H9 (cell line): ENCODE measurements around the gene BDNF. TPM values are rescaled to one million over a fixed set of nuclear protein-coding genes. Genes with fewer than 3 reads are reported as not detected.

Experiments used
- DNase-seq: peaks from one replicate; pipeline ENCODE4 v3.0.0-alpha.2; 2017
- H2AFZ ChIP-seq: one replicate; pipeline ENCODE4 v1.6.1; 2013; ENCODE audit warnings: mild to moderate bottlenecking, low read length, control low read depth, moderate library complexity
- H2AK5ac ChIP-seq: 2 replicates; pipeline ENCODE4 v1.6.1; 2013; ENCODE audit warnings: low read length, control low read depth, mixed read lengths; ENCODE audit not compliant: insufficient read length
- H2BK120ac ChIP-seq: one replicate; pipeline ENCODE4 v1.6.1; 2013; ENCODE audit warnings: low read depth, mild to moderate bottlenecking, low read length, control low read depth, inconsistent platforms; ENCODE audit not compliant: poor library complexity, severe bottlenecking
- H2BK12ac ChIP-seq: 2 replicates; pipeline ENCODE4 v1.6.1; 2013; ENCODE audit warnings: low read length, control low read depth, mixed read lengths, low read depth; ENCODE audit not compliant: insufficient read length
- H2BK15ac ChIP-seq: 2 replicates; pipeline ENCODE4 v1.6.1; 2013; ENCODE audit warnings: low read depth, low read length, control low read depth
- H2BK20ac ChIP-seq: one replicate; pipeline ENCODE4 v1.6.1; 2013; ENCODE audit warnings: low read depth, mild to moderate bottlenecking, low read length, control low read depth, inconsistent platforms; ENCODE audit not compliant: poor library complexity, severe bottlenecking
- H2BK5ac ChIP-seq: 2 replicates; pipeline ENCODE4 v1.6.1; 2013; ENCODE audit warnings: low read length, control low read depth, mixed read lengths; ENCODE audit not compliant: insufficient read length
- H3K14ac ChIP-seq: 2 replicates; pipeline ENCODE4 v1.6.1; 2013; ENCODE audit warnings: low read length, control low read depth; ENCODE audit not compliant: insufficient read depth
- H3K18ac ChIP-seq: 2 replicates; pipeline ENCODE4 v1.6.1; 2013; ENCODE audit warnings: low read depth, mild to moderate bottlenecking, mixed read lengths, low read length, control low read depth; ENCODE audit not compliant: insufficient read length
- H3K23ac ChIP-seq: 2 replicates; pipeline ENCODE4 v1.6.1; 2013; ENCODE audit warnings: low read length, control low read depth, mixed read lengths, low read depth; ENCODE audit not compliant: insufficient read length
- H3K23me2 ChIP-seq: 2 replicates; pipeline ENCODE4 v1.6.1; 2013; ENCODE audit warnings: low read depth, mild to moderate bottlenecking, mixed read lengths, low read length, control low read depth; ENCODE audit not compliant: insufficient read length, poor library complexity, severe bottlenecking
- H3K27ac ChIP-seq: 2 replicates; pipeline ENCODE4 v1.5.1; 2013; ENCODE audit warnings: low read length, control low read depth, mixed read lengths, low read depth; ENCODE audit not compliant: insufficient read length
- H3K27me3 ChIP-seq: 2 replicates; pipeline ENCODE4 v1.6.1; 2013; ENCODE audit warnings: low read length, control low read depth, inconsistent platforms; ENCODE audit not compliant: insufficient read depth
- H3K4ac ChIP-seq: 2 replicates; pipeline ENCODE4 v1.6.1; 2013; ENCODE audit warnings: low read depth, mild to moderate bottlenecking, control low read depth, inconsistent platforms, low read length, moderate library complexity
- H3K4me1 ChIP-seq: 2 replicates; pipeline ENCODE4 v1.6.1; 2013; ENCODE audit warnings: low read length, control low read depth, inconsistent platforms; ENCODE audit not compliant: insufficient read depth
- H3K4me2 ChIP-seq: 2 replicates; pipeline ENCODE4 v1.6.1; 2013; ENCODE audit warnings: low read length, control low read depth, mixed read lengths; ENCODE audit not compliant: insufficient read length, insufficient read depth
- H3K56ac ChIP-seq: 2 replicates; pipeline ENCODE4 v1.6.1; 2013; ENCODE audit warnings: low read depth, mild to moderate bottlenecking, mixed read lengths, low read length, control low read depth; ENCODE audit not compliant: insufficient read length
- H3K79me1 ChIP-seq: 2 replicates; pipeline ENCODE4 v1.6.1; 2013; ENCODE audit warnings: low read depth, mild to moderate bottlenecking, moderate library complexity, low read length, control low read depth, inconsistent platforms; ENCODE audit not compliant: insufficient read depth, poor library complexity, severe bottlenecking
- H3K79me2 ChIP-seq: 2 replicates; pipeline ENCODE4 v1.6.1; 2013; ENCODE audit warnings: low read length, control low read depth, inconsistent platforms; ENCODE audit not compliant: insufficient read depth
- H3K9ac ChIP-seq: 2 replicates; pipeline ENCODE4 v1.6.1; 2013; ENCODE audit warnings: low read length, control low read depth, mixed read lengths; ENCODE audit not compliant: insufficient read length; ENCODE audit errors: extremely low read depth
- H3K9me3 ChIP-seq: one replicate; pipeline ENCODE4 v1.6.1; 2013; ENCODE audit warnings: low read depth, low read length, inconsistent platforms; ENCODE audit not compliant: control insufficient read depth
- H3T11ph ChIP-seq: one replicate; pipeline ENCODE4 v1.6.1; 2013; ENCODE audit warnings: mild to moderate bottlenecking, low read length, control low read depth, inconsistent platforms
- H4K20me1 ChIP-seq: one replicate; pipeline ENCODE4 v1.6.1; 2013; ENCODE audit not compliant: control insufficient read depth, insufficient read length, insufficient read depth
- H4K5ac ChIP-seq: 2 replicates; pipeline ENCODE4 v1.6.1; 2013; ENCODE audit warnings: low read depth, mild to moderate bottlenecking, mixed read lengths, low read length, control low read depth; ENCODE audit not compliant: insufficient read length
- H4K8ac ChIP-seq: replicated peaks from 2 replicates; pipeline ENCODE4 v1.6.1; 2013; ENCODE audit warnings: low read length, control low read depth, mixed read lengths, low read depth; ENCODE audit not compliant: insufficient read length
- H4K91ac ChIP-seq: 2 replicates; pipeline ENCODE4 v1.6.1; 2013; ENCODE audit warnings: low read depth, mild to moderate bottlenecking, moderate library complexity, mixed read lengths, low read length, control low read depth; ENCODE audit not compliant: insufficient read length
- H3K27ac Mint-ChIP-seq, 3 experiments: 2 replicates in 2 of 3; 3 replicates in 1 of 3; pipeline ENCODE4 v1.8.0; 2020 to 2021; ENCODE audit warnings: mixed read lengths in 3 of 3, mild to moderate bottlenecking in 1 of 3, moderate library complexity in 1 of 3
- H3K27me3 Mint-ChIP-seq: 2 replicates; pipeline ENCODE4 v1.8.0; 2021; ENCODE audit warnings: low read depth, mild to moderate bottlenecking, moderate library complexity, mixed read lengths
- H3K36me3 Mint-ChIP-seq, 3 experiments: 2 replicates in 2 of 3; 3 replicates in 1 of 3; pipeline ENCODE4 v1.8.0; 2020 to 2021; ENCODE audit warnings: low read depth in 3 of 3, mixed read lengths in 3 of 3; ENCODE audit not compliant: insufficient read depth in 1 of 3
- H3K4me1 Mint-ChIP-seq, 2 experiments: 2 replicates each; pipeline ENCODE4 v1.8.0; 2020; ENCODE audit warnings: mixed read lengths in 2 of 2
- H3K4me3 Mint-ChIP-seq, 2 experiments: 2 replicates in 1 of 2; 3 replicates in 1 of 2; pipeline ENCODE4 v1.8.0; 2020 to 2021; ENCODE audit warnings: mild to moderate bottlenecking in 2 of 2, mixed read lengths in 2 of 2, moderate library complexity in 1 of 2
- H3K9me3 Mint-ChIP-seq, 2 experiments: 2 replicates in 1 of 2; 3 replicates in 1 of 2; pipeline ENCODE4 v1.8.0; 2020; ENCODE audit warnings: mild to moderate bottlenecking in 2 of 2, mixed read lengths in 2 of 2, moderate library complexity in 1 of 2
- WGBS: extraction: QIAGEN DNeasy Blood & Tissue Kit; methylation state at CpG from one replicate; pipeline ENCODE4 v1.1.7; 2013; ENCODE audit warnings: missing lambda C conversion rate, low lambda C conversion rate, mixed read lengths; ENCODE audit not compliant: insufficient read length; ENCODE audit errors: extremely low coverage; 5-methylcytosine and 5-hydroxymethylcytosine counted together
- total RNA-seq: library from RNA; stranded (reverse); gene quantifications from 2 replicates; pipeline ENCODE4 v1.2.1, GENCODE V29; 2021
- TF ChIP-seq, protein P1 (sequence below): fragments of 200-600 bp; sonication (generic); conservative IDR thresholded peaks from 3 replicates; pipeline ENCODE4 v1.8.0; 2021; ENCODE audit warnings: antibody characterized with exemption, mild to moderate bottlenecking

The BDNF gene
- total RNA-seq, 1 experiment from 2014 or later: 2.7 TPM

DNA sequence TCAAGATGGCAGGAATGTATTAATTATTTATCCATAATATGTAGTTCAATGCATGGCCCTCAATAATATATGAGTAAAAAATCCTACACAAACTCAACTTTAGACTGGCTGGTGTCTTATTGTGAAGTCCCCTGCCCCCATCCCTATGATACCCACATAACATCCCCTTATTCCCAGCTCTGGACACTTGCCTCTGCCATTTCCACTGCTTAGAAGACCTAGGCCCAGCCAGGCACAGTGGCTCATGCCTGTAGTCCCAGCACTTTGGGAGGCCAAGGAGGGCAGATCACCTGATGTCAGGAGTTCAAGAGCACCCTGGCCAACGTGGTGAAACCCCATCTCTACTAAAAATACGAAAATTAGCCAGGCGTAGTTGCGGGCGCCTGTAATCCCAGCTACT, 84.4 kb downstream of the BDNF start:
- Mint-ChIP-seq H3K36me3 (peaks cover 37 to 50% (median 40%) of the 10 kb centered on the region in 3 experiments; a peak in 6 of 7 replicates), H3K27me3 (peaks cover 6% of the 10 kb centered on the region), H3K9me3 (no peaks in the 10 kb centered on the region), H3K4me1 (peaks cover 4 to 17% of the 10 kb centered on the region in 2 experiments), H3K4me3 (no peak overlapping the region), H3K27ac (peak overlapping the region in 1 of 3 experiments; percentile 30; a peak in 1 of 7 replicates)
- H3K4me2 ChIP-seq: no peak overlapping the region
- TF ChIP-seq, protein P1, sequence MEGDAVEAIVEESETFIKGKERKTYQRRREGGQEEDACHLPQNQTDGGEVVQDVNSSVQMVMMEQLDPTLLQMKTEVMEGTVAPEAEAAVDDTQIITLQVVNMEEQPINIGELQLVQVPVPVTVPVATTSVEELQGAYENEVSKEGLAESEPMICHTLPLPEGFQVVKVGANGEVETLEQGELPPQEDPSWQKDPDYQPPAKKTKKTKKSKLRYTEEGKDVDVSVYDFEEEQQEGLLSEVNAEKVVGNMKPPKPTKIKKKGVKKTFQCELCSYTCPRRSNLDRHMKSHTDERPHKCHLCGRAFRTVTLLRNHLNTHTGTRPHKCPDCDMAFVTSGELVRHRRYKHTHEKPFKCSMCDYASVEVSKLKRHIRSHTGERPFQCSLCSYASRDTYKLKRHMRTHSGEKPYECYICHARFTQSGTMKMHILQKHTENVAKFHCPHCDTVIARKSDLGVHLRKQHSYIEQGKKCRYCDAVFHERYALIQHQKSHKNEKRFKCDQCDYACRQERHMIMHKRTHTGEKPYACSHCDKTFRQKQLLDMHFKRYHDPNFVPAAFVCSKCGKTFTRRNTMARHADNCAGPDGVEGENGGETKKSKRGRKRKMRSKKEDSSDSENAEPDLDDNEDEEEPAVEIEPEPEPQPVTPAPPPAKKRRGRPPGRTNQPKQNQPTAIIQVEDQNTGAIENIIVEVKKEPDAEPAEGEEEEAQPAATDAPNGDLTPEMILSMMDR: no peak
- no peaks in the 10 kb centered on the region for H4K20me1 ChIP-seq
- no peak overlapping the region for H2BK20ac ChIP-seq
- no peak overlapping the region for H4K5ac ChIP-seq
- H3K9me3 ChIP-seq: no peaks in the 10 kb centered on the region
- no peak overlapping the region for H3K18ac ChIP-seq
- no peak overlapping the region for H3T11ph ChIP-seq
- H3K56ac ChIP-seq: no peak overlapping the region
- no peaks in the 10 kb centered on the region for H3K23me2 ChIP-seq
- H3K23ac ChIP-seq: no peak overlapping the region
- H3K27me3 ChIP-seq: no peaks in the 10 kb centered on the region
- H3K79me2 ChIP-seq: no peaks in the 10 kb centered on the region
- H4K91ac ChIP-seq: no peak overlapping the region
- H3K14ac ChIP-seq: no peak overlapping the region
- no peak overlapping the region for H2AFZ ChIP-seq
- no peak overlapping the region for H3K4ac ChIP-seq
- no peak overlapping the region for H2AK5ac ChIP-seq
- no peak overlapping the region for H4K8ac ChIP-seq
- no peak overlapping the region for H3K27ac ChIP-seq
- H3K9ac ChIP-seq: no peak overlapping the region
- no peaks in the 10 kb centered on the region for H3K79me1 ChIP-seq
- WGBS: no CpG with 5 or more reads among the region's 5 CpGs
- DNase-seq: no peak
- no peak overlapping the region for H2BK120ac ChIP-seq
- no peak overlapping the region for H2BK12ac ChIP-seq
- H2BK5ac ChIP-seq: no peak overlapping the region
- H2BK15ac ChIP-seq: no peak overlapping the region
- H3K4me1 ChIP-seq: no peaks in the 10 kb centered on the region
